Uterine smooth muscle cell (primary cell): ENCODE results near the gene RUVBL1. TPM values are rescaled to one million over a fixed set of nuclear protein-coding genes. Genes with fewer than 3 reads are reported as not detected.

Experiments
- total RNA-seq: library from RNA; depleted of rRNA; stranded (reverse); fragments of >200 nt; gene quantifications from 2 replicates; pipeline ENCODE4 v1.2.3, GENCODE V29; 2014

The RUVBL1 gene
- 61.7 and 109 TPM in 2 replicates for total RNA-seq

GRCh38 chr3:128123538-128124368 lies at the start of gene RUVBL1:
Gene RUVBL1 (minus strand): TSS chr3:128123812. CDS start chr3:128123724, 88 bp downstream.

DNA sequence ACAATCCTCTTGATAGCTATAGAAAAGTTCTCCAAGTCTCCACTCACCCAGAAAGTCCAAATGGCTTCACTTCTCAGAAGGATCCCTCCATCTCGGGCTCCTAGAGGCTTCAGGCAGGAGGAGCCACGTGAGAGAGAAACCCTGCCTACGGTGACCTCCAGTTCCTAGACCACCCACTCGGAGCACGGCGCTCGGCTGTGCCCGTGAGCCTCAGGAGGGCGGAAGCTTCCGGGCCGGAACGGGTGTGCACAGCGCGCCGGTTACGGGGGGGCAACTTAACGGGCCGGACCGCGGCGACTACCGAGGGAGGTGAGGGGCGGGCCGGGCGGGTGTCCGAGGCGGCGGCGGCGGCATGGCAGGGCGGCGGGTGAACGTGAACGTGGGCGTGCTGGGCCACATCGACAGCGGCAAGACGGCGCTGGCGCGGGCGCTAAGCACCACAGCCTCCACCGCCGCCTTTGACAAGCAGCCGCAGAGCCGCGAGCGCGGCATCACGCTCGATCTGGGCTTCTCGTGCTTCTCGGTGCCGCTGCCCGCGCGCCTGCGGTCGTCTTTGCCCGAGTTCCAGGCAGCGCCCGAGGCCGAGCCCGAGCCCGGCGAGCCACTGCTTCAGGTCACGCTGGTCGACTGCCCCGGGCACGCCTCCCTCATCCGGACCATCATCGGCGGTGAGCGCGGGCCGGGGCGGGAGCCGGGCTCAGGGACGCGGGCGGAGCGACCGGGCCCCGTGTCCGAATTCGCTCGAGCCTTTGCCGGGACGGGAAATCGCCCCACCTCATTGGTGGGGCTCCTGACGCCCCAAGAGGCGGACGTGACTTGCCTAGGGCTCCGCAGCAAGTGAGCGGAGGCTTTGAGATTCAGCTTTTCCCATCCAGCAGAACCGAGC lies 29.8 kb upstream of the RUVBL1 start, which contains the start of gene EEFSEC:
EEFSEC (plus strand) TSS at position 326 of the 886 bp plus-strand sequence; CDS start at position 353, 27 bp downstream.

GRCh38 chr3:128051837-128052594 lies 71.6 kb downstream of the RUVBL1 start, which contains the start of gene SEC61A1:
Gene SEC61A1 (plus strand): TSS chr3:128052437. CDS start chr3:128052553, 116 bp downstream.

Other genes starting within 250 kb of the RUVBL1 start
- gene KBTBD12, start 208.6 kb downstream of the RUVBL1 start, total RNA-seq = not detected in 2 replicates
- gene SEC61A1, start 71.4 kb downstream of the RUVBL1 start, total RNA-seq = 363 and 403 TPM in 2 replicates
- 4.6 and 6.3 TPM in 2 replicates for gene EEFSEC, start 29.7 kb upstream of the RUVBL1 start, total RNA-seq